CD4-positive, alpha-beta T cell treated with Interleukin-15 for 1 hour (primary cell): ENCODE measurements around the gene NUDCD3.
A peak's percentile ranks its signal among the peaks of the same experiment; 100 is the strongest.
"Not testable (repeated sequence)": the region's sequence is repeated elsewhere in the genome, so short reads cannot be mapped to it uniquely, and the experiment has no call there.

Experiments used
- DNase-seq: peaks from one replicate; pipeline ENCODE4 v3.0.0-alpha.2; 2020

NUDCD3 gene

DNA sequence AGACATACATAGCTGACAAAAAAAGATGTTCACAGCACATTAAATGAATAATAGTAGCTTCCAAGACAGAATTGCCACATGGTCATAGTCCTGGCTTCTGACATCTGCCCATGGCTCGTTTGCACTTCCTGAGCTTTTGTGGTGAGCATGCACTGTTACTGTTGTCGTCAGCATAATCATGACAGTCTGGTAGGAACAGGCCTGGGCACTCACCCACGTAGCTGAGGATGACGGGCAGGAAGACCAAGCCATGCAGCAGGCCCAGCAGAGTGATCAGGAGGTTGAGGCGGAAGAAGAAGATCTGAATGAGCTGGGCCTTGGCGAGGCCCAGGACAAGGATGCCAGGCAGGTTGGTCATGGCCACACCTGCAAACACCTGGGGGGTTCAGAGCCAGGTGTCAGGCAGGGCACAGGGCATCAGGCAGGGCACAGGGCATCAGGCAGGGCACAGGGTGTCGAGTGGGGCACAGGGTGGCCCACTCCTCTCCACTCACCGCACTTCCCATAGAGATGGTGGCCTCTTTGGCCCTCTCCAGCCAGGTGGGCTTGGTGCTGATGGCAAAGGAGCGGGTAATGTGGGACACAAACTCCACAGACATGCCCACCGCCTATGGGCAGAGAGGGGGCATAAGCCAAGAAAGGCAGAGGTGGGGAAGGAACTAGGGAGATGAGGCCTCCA is 25.3 kb upstream of the NUDCD3 start:
- no peak for DNase-seq

DNA sequence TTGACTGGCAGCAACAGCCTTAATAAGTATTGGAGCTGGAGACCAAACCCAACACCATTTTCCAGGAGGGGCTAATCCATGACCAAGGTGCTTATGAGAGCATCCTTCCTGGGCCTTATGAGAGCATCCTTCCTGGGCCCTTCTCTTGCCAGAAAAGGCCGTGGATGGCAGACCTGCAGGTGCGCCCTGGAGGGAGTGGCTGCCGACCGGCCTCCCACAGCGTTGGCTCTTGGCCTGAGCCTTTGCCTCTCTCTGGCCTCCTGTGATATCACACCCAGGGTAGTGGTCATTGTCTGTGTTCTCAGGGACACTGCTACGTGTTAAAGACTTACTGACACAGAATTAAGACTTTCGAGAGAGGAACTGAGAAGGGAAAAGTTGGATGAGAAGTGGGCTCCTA is 22.3 kb upstream of the NUDCD3 start:
- DNase-seq = no peak

DNA sequence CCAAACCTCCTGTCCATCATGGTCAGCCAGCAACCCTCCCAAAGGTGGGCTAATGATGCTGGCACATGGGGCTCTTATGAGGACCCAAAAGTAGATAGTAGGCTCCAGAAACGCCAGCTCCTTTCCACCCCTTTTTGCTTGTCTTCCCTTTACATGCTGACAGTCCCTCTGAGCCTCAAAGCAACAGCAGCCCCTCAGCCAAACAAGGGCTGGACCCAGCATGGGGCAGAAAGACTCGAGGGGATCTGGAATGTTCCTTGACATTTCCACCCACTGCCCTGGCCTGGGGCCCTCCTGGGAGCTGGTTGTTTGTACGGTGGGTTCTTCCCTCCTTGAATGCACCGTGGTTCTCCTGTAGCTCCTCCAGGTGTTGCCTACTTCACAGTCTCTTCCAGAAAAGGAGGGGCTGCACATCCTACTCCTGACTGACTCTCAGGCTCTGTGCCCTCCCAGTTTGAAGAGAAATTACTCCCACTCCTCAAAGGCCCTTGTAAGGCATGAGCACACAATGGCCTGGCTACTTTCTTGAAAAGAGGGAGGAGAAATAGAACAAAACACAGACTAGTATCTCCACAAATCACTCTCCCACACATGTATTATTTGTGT is 21.5 kb upstream of the NUDCD3 start:
- no peak for DNase-seq

DNA sequence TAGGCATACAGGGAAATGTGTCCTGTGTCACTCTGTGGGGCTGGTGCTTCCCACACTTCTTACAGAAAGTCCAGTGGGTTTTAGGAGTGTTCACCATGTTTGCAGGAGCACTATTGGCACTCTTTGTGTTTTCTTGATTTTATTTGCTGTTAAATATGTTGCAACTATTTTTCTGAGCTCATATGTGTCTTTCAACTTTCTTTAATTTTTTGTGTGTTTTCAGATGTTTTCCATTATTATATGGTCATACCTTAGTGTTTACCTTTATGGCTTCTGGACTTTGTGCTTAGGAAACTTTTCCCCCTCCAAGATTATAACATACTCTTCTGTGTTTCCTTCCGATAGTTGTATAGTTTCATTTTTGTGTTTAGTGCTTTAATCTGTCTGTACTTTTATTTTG is 20.8 kb upstream of the NUDCD3 start:
- DNase-seq = no peak

DNA sequence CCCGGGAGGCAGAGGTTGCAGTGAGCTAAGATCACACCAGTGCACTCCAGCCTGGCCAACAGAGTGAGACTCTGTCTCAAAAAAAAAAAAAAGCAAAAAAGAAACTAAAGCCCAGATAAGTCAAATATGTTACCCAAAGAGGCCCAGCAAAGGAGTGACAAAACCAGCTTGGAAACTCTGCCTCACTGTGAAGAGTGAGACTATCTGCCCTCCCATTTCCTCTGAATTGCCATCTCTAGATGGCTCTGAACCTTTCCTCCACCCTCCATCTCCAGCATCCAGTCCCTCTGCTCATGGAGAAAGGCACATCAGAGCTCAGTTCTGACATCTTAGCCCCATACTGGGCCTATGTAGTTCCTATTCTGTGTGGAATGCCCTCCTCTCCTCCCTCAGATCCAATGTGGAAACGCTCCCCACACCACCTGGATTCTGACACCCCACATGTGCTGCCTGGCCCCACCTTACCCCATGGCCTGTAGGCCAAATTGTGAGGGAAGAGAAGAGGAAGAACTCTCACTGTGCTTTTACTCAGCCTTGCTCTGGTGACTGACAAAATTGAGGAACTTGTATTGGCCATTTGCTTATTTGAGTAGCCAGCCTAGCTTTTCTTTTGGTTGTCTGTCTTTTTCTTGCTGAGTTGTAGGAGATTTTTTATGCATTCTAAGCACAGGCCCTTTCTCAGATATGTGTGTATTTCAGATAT is 18.0 kb upstream of the NUDCD3 start:
- no peak for DNase-seq

DNA sequence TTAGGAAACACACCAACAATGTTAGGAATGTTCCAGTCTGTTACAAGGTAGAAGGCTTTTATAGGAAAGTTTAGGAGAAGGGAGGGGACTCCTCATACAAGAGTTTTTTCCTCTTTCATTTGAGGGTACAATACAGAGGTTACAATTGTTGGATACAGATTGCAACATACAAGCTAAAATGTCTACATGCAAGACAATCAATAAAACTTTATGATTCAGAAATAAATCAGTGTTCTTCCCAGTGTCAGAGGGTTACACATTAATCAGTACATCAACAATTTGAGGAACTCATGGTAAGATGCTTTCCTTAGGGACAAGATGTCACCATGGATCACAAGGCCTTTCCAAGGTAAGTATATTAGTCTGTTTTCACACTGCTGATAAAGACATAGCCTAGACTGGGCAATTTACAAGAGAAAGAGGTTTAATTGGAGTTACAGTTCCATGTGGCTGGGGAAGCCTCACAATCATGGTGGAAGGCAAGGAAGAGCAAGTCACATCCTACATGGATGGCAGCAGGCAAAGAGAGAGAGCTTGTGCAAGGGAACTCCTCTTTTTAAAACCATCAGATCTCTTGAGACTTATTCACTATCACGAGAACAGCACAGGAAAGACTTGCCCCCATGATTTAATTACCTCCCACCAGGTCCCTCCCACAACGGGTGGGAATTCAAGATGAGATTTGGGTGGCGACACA is 16.3 kb upstream of the NUDCD3 start:
- not testable (repeated sequence) for DNase-seq

GRCh38 chr7:44505595-44505994 is 15.1 kb upstream of the NUDCD3 start:
- DNase-seq = no peak

GRCh38 chr7:44498230-44498954 is 7.9 kb upstream of the NUDCD3 start:
- DNase-seq = no peak

DNA sequence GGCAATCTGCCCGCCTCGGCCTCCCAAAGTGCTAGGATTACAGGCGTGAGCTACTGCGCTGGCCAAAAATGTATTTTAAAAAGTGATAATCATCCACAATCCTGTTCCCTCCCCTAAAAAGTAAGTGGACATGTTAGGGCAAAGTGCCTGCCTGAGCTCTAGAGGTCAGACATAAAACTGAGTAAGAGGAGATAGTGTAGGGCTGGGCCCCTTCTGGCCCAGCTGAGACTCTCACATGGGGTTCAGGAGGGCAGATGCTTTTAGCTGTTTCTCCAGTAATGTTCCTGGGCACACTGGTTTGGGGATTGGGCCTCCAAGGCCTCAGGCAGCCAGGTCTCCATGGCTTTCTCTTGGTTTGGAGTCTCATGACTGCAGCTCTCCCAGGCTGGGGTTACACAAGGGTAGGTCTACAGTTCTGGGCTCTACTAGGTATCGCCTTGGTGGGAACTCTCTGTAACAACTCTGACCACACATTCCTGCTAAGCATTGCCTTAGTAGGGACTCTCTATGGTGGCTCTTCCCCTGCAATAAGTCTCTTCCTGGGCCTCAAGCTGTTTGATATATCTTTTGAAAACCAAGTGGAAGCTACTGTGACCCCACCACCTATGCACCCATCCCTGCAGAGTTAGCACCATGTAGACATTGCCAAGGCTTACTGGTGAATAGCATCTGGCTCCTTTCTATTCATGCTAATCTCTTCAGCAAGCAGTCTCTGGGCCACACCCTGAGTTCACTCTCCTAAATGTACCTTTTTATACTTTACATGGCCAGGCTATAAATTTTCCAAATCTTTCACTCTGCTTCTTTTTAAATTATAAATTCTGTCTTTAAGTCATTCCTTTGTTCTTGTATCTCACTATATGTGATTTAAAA is 6.9 kb upstream of the NUDCD3 start:
- no peak for DNase-seq

DNA sequence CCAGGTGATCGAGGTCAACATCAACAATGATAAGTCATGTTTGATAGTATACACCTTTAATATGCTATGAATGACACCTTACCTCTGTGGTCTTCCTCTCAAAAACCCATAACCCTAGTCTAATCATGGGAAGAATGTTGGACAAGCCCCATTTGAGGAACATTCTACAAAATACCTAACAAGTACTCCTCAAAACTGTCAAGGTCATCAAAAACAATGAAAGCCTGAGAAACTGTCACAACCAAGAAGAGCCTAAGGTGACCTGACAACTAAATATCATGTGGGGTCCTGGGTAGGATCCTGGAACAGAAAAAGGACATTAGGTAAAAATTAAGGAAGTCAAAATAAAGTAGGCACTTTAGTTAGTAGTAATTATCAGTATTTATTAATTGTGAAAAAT is 5.9 kb upstream of the NUDCD3 start:
- no peak for DNase-seq

- DNase-seq = no peak
Observed at GRCh38 chr7:44494960-44495359, 4.5 kb upstream of the NUDCD3 start.

DNA sequence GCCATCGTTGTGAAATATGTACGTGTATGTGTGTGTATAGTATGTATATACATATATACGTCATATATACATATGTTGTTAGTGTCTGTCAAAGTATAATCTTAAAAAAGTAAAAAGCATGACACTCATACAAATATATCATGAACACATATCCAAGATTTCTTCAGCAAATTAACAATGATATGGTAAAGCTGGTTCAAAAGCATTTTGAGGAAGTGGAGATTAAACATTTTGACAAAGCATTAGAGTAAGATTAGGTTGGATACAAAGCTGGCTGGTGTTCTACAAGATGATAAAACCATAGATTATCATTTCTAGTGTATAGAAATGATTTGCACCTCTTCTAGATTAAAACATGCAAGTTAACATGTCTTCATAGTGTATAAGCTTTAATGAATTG is 771 bp upstream of the NUDCD3 start:
- DNase-seq = no peak

DNA sequence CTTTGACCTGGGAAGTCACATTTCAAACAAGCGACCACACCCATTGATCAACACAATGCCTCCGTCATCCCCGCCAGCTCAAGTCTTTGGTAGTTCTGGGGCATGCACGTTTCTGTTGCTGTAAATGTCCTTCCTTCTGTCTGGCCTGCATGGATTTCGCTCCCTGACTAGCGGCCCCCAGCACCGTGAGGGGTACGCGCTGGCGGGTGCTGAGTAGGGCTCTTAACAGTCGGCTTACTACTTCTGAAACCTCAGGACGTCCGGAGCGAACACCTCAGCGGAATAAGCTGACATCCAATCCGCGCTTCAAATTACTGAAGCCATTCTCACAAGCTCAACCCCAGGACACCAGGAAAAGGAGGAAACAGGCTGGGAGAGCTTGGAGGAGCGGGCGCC is 505 bp downstream of the NUDCD3 start:
- DNase-seq = peak; percentile 48

GRCh38 chr7:44488955-44489354 is 1.5 kb downstream of the NUDCD3 start:
- DNase-seq = no peak

DNA sequence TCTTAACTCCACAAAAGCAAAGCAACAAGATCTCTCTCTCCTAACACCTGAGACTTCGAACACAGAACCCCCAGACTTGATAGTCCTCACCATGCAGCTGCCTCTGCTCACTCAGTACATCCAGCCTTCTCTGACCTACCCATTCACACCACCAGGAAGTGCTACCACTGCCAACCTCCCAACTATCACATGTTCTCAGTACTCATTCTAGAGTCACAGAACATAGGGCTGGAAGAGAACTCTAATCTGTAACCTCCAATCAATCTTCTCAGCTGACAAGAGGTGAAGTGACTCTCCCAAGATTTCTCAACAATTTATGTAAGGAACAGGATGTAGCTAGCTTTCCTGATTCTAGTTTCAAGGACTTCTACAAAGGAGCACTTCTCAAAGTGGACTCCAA is 3.8 kb downstream of the NUDCD3 start:
- no peak for DNase-seq

GRCh38 chr7:44486001-44486400 is 4.5 kb downstream of the NUDCD3 start:
- DNase-seq = no peak

- no peak for DNase-seq
Observed at GRCh38 chr7:44484482-44485313, 5.8 kb downstream of the NUDCD3 start.

DNA sequence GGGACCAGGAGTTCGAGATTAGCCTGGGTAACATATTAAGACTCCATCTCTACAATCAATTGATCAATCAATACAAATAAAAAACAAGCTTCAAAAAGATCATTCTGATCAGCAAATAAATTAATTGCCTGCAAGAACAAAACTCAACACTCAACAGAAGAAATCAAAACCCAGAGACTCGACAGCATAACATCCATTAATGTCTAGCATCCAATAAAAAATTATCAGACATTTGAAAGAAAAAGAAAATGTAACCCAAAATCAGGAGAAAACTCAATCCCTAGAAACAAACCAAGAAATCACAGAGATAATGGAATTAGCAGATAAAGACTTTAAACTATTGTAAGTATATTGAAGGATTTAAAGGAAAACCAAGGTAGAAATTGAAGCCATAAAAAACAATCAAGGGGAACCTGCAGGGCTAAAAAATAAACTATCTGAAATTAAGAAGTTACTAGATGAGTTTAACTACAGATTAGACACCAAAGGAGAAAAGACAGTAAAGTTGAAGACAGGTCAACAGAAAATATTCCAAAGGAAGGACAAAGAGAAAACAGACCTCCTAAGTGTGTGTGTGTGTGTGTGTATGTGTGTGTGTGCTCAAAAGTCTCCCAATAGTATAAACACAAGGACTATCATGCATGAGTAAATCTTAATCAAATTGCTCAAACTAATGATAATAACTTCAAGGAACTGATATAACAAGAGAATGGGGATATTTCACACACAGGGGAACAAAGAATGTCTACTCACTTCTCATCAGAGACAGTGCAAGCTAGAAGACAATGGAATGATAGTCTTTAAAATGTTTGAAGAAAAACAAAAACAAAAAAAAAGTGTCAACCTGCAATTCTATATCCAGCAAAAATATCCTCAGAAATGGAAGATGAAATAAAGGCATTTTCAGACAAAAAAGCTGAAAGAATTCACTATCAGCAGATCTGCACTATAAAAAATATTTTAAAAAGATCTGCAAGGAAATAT is 7.7 kb downstream of the NUDCD3 start:
- no peak for DNase-seq

DNA sequence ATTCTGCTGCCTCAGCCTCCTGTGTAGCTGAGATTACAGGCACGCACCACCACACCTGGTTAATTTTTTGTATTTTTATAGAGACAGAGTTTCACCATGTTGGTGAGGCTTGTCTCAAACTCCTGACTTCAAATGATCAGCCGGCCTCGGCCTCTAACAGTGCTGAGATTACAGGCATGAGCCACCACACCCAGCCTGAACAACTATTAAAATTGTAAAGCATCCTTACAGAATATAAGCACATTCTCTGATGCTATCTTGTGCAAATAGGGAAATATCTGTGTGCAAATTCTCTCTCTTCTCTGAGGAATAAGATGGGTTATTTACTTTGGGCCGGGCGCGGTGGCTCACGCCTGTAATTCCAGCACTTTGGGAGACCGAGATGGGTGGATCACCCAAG is 12.5 kb downstream of the NUDCD3 start:
- DNase-seq = no peak
